GM23248 (cell line): ENCODE data around the gene SEPTIN10.

Experiments used
- EZH2 ChIP-seq: fragments of 200-600 bp; sonication (generic); IDR thresholded peaks from 2 replicates; pipeline ENCODE4 v1.6.1; 2018; ENCODE audit warnings: antibody characterized with exemption, mild to moderate bottlenecking; ENCODE audit not compliant: insufficient read depth, poor library complexity, severe bottlenecking
- EZH2phosphoT487 ChIP-seq: fragments of 200-600 bp; sonication (generic); IDR thresholded peaks from 2 replicates; pipeline ENCODE4 v1.6.1; 2018; ENCODE audit warnings: antibody characterized with exemption, moderate library complexity, mild to moderate bottlenecking, low read depth; ENCODE audit not compliant: insufficient read depth

GRCh38 chr2:109648041-109648527 is 34.3 kb upstream of the SEPTIN10 start:
- TF ChIP-seq EZH2phosphoT487 (no peak), EZH2 (no peak)
